ENCODE results near the gene DOCK11.

The DOCK11 gene

GRCh38 chrX:118589227-118589626 is 93.6 kb downstream of the DOCK11 start:
- Histone ChIP-seq H4K20me1 (ENCODE audit: insufficient read depth, low read length, poor library complexity, severe bottlenecking) (no peaks in the 10 kb centered on the region), H3K9me3 (ENCODE audit: insufficient read depth, low read depth, low read length) (no peaks in the 10 kb centered on the region), H2AFZ (ENCODE audit: low read length) (no peak overlapping the region), H3K27me3 (ENCODE audit: insufficient read depth, low read length, poor library complexity, severe bottlenecking) (no peaks in the 10 kb centered on the region), H3K79me2 (ENCODE audit: insufficient read depth, low read length) (no peaks in the 10 kb centered on the region), H3K4me3 (ENCODE audit: low read length, poor library complexity, severe bottlenecking) (no peak overlapping the region), H3K4me1 (ENCODE audit: insufficient read depth, low read length, poor library complexity, severe bottlenecking) (no peaks in the 10 kb centered on the region), H3K36me3 (ENCODE audit: insufficient read depth, low read length) (peaks cover 18% of the 10 kb centered on the region; the same call in 1 of the 2 replicates), H3K9me2 (replicated peaks; ENCODE audit: low read depth, low read length) (no peaks in the 10 kb centered on the region), H3K4me2 (ENCODE audit: low read depth, low read length, poor library complexity, severe bottlenecking) (no peak overlapping the region), H3F3A (ENCODE audit: low read depth) (no peaks in the 10 kb centered on the region), H3K9ac (ENCODE audit: low read depth, low read length, poor library complexity, severe bottlenecking) (no peak overlapping the region)
- TF ChIP-seq EZH2phosphoT487 (IDR thresholded peaks at IDR 0.05; ENCODE audit: borderline replicate concordance) (no peak), CTCF (conservative IDR thresholded peaks at IDR 0.05; ENCODE audit: low read length) (no peak)

- no peak overlapping the region for H3K4me3 ChIP-seq (ENCODE audit: low read length, poor library complexity, severe bottlenecking)
- no peaks in the 10 kb centered on the region for H3K9me3 ChIP-seq (ENCODE audit: insufficient read depth, low read depth, low read length)
- TF ChIP-seq CTCF (conservative IDR thresholded peaks at IDR 0.05; ENCODE audit: low read length): no peak
- TF ChIP-seq EZH2phosphoT487 (IDR thresholded peaks at IDR 0.05; ENCODE audit: borderline replicate concordance): no peak
Measured at GRCh38 chrX:118593407-118593806, 97.8 kb downstream of the DOCK11 start.

GRCh38 chrX:118594697-118595420 is 99.2 kb downstream of the DOCK11 start:
- Histone ChIP-seq H3K9me2 (replicated peaks; ENCODE audit: low read depth, low read length) (no peaks in the 10 kb centered on the region), H3K4me3 (ENCODE audit: low read length, poor library complexity, severe bottlenecking) (no peak overlapping the region), H3F3A (ENCODE audit: low read depth) (no peaks in the 10 kb centered on the region), H3K4me2 (ENCODE audit: low read depth, low read length, poor library complexity, severe bottlenecking) (no peak overlapping the region), H3K27me3 (ENCODE audit: insufficient read depth, low read length, poor library complexity, severe bottlenecking) (no peaks in the 10 kb centered on the region), H2AFZ (ENCODE audit: low read length) (no peak overlapping the region), H4K20me1 (ENCODE audit: insufficient read depth, low read length, poor library complexity, severe bottlenecking) (no peaks in the 10 kb centered on the region), H3K36me3 (ENCODE audit: insufficient read depth, low read length) (peaks cover 3% of the 10 kb centered on the region; the same call in 1 of the 2 replicates), H3K9ac (ENCODE audit: low read depth, low read length, poor library complexity, severe bottlenecking) (no peak overlapping the region), H3K9me3 (ENCODE audit: insufficient read depth, low read depth, low read length) (no peaks in the 10 kb centered on the region), H3K4me1 (ENCODE audit: insufficient read depth, low read length, poor library complexity, severe bottlenecking) (no peaks in the 10 kb centered on the region), H3K79me2 (ENCODE audit: insufficient read depth, low read length) (no peaks in the 10 kb centered on the region)
- no peak for TF ChIP-seq CTCF (conservative IDR thresholded peaks at IDR 0.05; ENCODE audit: low read length)
- TF ChIP-seq EZH2phosphoT487 (IDR thresholded peaks at IDR 0.05; ENCODE audit: borderline replicate concordance): no peak

More at GRCh38 chrX:118593407-118593806, 97.8 kb downstream of the DOCK11 start:
- no peaks in the 10 kb centered on the region for H3K79me2 ChIP-seq (ENCODE audit: insufficient read depth, low read length)
- no peak overlapping the region for H2AFZ ChIP-seq (ENCODE audit: low read length)
- no peak overlapping the region for H3K9ac ChIP-seq (ENCODE audit: low read depth, low read length, poor library complexity, severe bottlenecking)
- H3K36me3 ChIP-seq (ENCODE audit: insufficient read depth, low read length): peaks cover 6% of the 10 kb centered on the region; the same call in 1 of the 2 replicates
- H3K4me1 ChIP-seq (ENCODE audit: insufficient read depth, low read length, poor library complexity, severe bottlenecking): no peaks in the 10 kb centered on the region
- H3F3A ChIP-seq (ENCODE audit: low read depth): no peaks in the 10 kb centered on the region
- H3K9me2 ChIP-seq (replicated peaks; ENCODE audit: low read depth, low read length): no peaks in the 10 kb centered on the region
- H3K4me2 ChIP-seq (ENCODE audit: low read depth, low read length, poor library complexity, severe bottlenecking): no peak overlapping the region
- H3K27me3 ChIP-seq (ENCODE audit: insufficient read depth, low read length, poor library complexity, severe bottlenecking): no peaks in the 10 kb centered on the region
- H4K20me1 ChIP-seq (ENCODE audit: insufficient read depth, low read length, poor library complexity, severe bottlenecking): no peaks in the 10 kb centered on the region
